Aorta (tissue), 5 donors: ENCODE data around the gene NOTCH2. TPM values are rescaled to one million over a fixed set of nuclear protein-coding genes. Genes with fewer than 3 reads are reported as not detected.
A peak's percentile ranks its signal among the peaks of the same experiment; 100 is the strongest.

Source experiments
- ATAC-seq: fragments of 200-7000 bp; cut with Tn5 transposase; one replicate; pipeline ENCODE4 v1.9.1; 2022; ENCODE audit warnings: moderate library complexity; ENCODE audit not compliant: low FRiP score
- DNase-seq, 2 donors: peaks; one replicate each; pipeline ENCODE4 v3.0.0-alpha.2; 2020
- H3K27ac ChIP-seq, 2 donors: one replicate each; pipeline ENCODE4 v1.5.1; 2013; ENCODE audit warnings: low read length in 2 of 2, mild to moderate bottlenecking in 2 of 2, moderate library complexity in 2 of 2, control low read depth in 1 of 2, inconsistent platforms in 1 of 2, low read depth in 1 of 2
- H3K27me3 ChIP-seq, 2 donors: one replicate each; pipeline ENCODE4 v1.6.1; 2013; ENCODE audit warnings: control low read depth in 1 of 2, low read length in 1 of 2, mild to moderate bottlenecking in 1 of 2, moderate library complexity in 1 of 2; ENCODE audit not compliant: insufficient read depth in 2 of 2, control insufficient read depth in 1 of 2
- H3K36me3 ChIP-seq, 2 donors: one replicate each; pipeline ENCODE4 v1.6.1; 2013; ENCODE audit warnings: control low read depth in 1 of 2, low read length in 1 of 2, mild to moderate bottlenecking in 1 of 2; ENCODE audit not compliant: insufficient read depth in 2 of 2, control insufficient read depth in 1 of 2
- H3K4me1 ChIP-seq, 2 donors: one replicate each; pipeline ENCODE4 v1.6.1; 2013; ENCODE audit warnings: low read length in 2 of 2, control low read depth in 1 of 2, mild to moderate bottlenecking in 1 of 2, moderate library complexity in 1 of 2; ENCODE audit not compliant: insufficient read depth in 2 of 2, control insufficient read depth in 1 of 2
- H3K4me3 ChIP-seq, 2 donors: one replicate each; pipeline ENCODE4 v1.5.1; 2013; ENCODE audit warnings: low read length in 2 of 2, control low read depth in 1 of 2, mild to moderate bottlenecking in 1 of 2
- H3K9me3 ChIP-seq: one replicate; pipeline ENCODE4 v1.6.1; 2013; ENCODE audit warnings: mild to moderate bottlenecking, low read length; ENCODE audit not compliant: control insufficient read depth
- WGBS, 2 donors: extraction: QIAGEN DNeasy Blood & Tissue Kit; methylation state at CpG; one replicate each; pipeline ENCODE4 v1.1.7; 2013; 5-methylcytosine and 5-hydroxymethylcytosine counted together
- intact Hi-C, 2 donors: fragments of 100-400 bp; cut with DNase I; formaldehyde crosslinking; loops; one replicate each; pipeline versions ENCODE4 v1.14.2 to v1.15.0; 2022
- polyA plus RNA-seq, 2 donors: library from polyadenylated mRNA; stranded (reverse); fragments of 200-250 nt; gene quantifications; one replicate each; pipeline ENCODE4 v1.2.3, GENCODE V29; 2013
- total RNA-seq, 2 donors: library from RNA; stranded (reverse); fragmentation: NEBNext Ultra II Directional; extraction: Animal tissue kit (Norgen Biotek cat#: 25700); gene quantifications; one replicate each; pipeline ENCODE4 v1.2.1, GENCODE V29; 2021
- donor health status: healthy with polysubstance abuse.
- donor health status: Bipolar disorder and iron deficiency.
- donor health status: DM: no; HTN: no; CAD: no.
- donor health status: DM: no; HTN: no; CAD: no.
- donor health status: DM: yes; HTN: yes; CAD: no.

NOTCH2 gene
- total and polyA plus RNA-seq, 4 donors: 6.8 to 216 (median 110) TPM

GRCh38 chr1:119893238-119893791, 176.1 kb downstream of the NOTCH2 start:
- Histone ChIP-seq H3K9me3 (no peaks in the 10 kb centered on the region), H3K27ac (no peak overlapping the region), H3K4me1 (no peaks in the 10 kb centered on the region), H3K27me3 (no peaks in the 10 kb centered on the region), H3K36me3 (no peaks in the 10 kb centered on the region), H3K4me3 (no peak overlapping the region)
- 87 to 90% methylated on average over 6 of the region's 6 CpGs for WGBS, 2 donors
- no peak for DNase-seq
- ATAC-seq: no peak
- intact Hi-C loops: no loop called here

GRCh38 chr1:119891386-119891785, 178.1 kb downstream of the NOTCH2 start:
- Histone ChIP-seq H3K27ac (no peak overlapping the region), H3K4me3 (no peak overlapping the region), H3K36me3 (no peaks in the 10 kb centered on the region), H3K4me1 (no peaks in the 10 kb centered on the region), H3K9me3 (peaks cover 4% of the 10 kb centered on the region), H3K27me3 (peaks cover 0 to 1% of the 10 kb centered on the region in 2 donors)
- intact Hi-C loops: no loop called here
- ATAC-seq: no peak
- no peak for DNase-seq
- 86 to 90% methylated on average over 1 of the region's 1 CpG for WGBS, 2 donors

GRCh38 chr1:119888476-119888875, 181.0 kb downstream of the NOTCH2 start:
- ATAC-seq (no peak), DNase-seq (no peak)
- Histone ChIP-seq H3K4me3 (no peak overlapping the region), H3K9me3 (peaks cover 4% of the 10 kb centered on the region), H3K27ac (no peak overlapping the region), H3K36me3 (no peaks in the 10 kb centered on the region), H3K4me1 (peaks cover 0 to 10% of the 10 kb centered on the region in 2 donors), H3K27me3 (peaks cover 0 to 1% of the 10 kb centered on the region in 2 donors)
- intact Hi-C loops: no loop called here

- Histone ChIP-seq H3K27me3 (peaks cover 0 to 1% of the 10 kb centered on the region in 2 donors), H3K27ac (no peak overlapping the region), H3K4me3 (no peak overlapping the region), H3K4me1 (peaks cover 0 to 10% of the 10 kb centered on the region in 2 donors), H3K36me3 (no peaks in the 10 kb centered on the region), H3K9me3 (peaks cover 4% of the 10 kb centered on the region)
- intact Hi-C loops: no loop called here
- DNase-seq (no peak), ATAC-seq (no peak)
These were observed 182.0 kb downstream of the NOTCH2 start for GRCh38 chr1:119887427-119887826.

- Histone ChIP-seq H3K27ac (no peak overlapping the region), H3K9me3 (peaks cover 4% of the 10 kb centered on the region), H3K36me3 (no peaks in the 10 kb centered on the region), H3K27me3 (peaks cover 0 to 1% of the 10 kb centered on the region in 2 donors), H3K4me3 (no peak overlapping the region), H3K4me1 (peaks cover 0 to 10% of the 10 kb centered on the region in 2 donors)
- ATAC-seq (no peak), DNase-seq (peak in 1 of 2 donors; percentile 55)
- 57 to 63% methylated on average over 11 of the region's 11 CpGs for WGBS, 2 donors
- intact Hi-C loops: no loop called here
These were observed 183.3 kb downstream of the NOTCH2 start for GRCh38 chr1:119885903-119886783.

- H3K27me3 ChIP-seq: peaks cover 0 to 1% of the 10 kb centered on the region in 2 donors
- no peaks in the 10 kb centered on the region for H3K36me3 ChIP-seq
- peaks cover 4% of the 10 kb centered on the region for H3K9me3 ChIP-seq
- H3K4me1 ChIP-seq: peaks cover 0 to 10% of the 10 kb centered on the region in 2 donors
- no peak overlapping the region for H3K27ac ChIP-seq
- DNase-seq: no peak
- H3K4me3 ChIP-seq: no peak overlapping the region
- ATAC-seq: no peak
- intact Hi-C loops: no loop called here
- WGBS, 2 donors: 3 to 4% methylated on average over 2 of the region's 2 CpGs
These were observed 184.8 kb downstream of the NOTCH2 start for GRCh38 chr1:119884711-119885110.

GRCh38 chr1:119883826-119884225, 185.6 kb downstream of the NOTCH2 start:
- H3K27me3 ChIP-seq: peaks cover 0 to 1% of the 10 kb centered on the region in 2 donors
- H3K27ac ChIP-seq: no peak overlapping the region
- DNase-seq (no peak), ATAC-seq (no peak)
- no peak overlapping the region for H3K4me3 ChIP-seq
- peaks cover 4% of the 10 kb centered on the region for H3K9me3 ChIP-seq
- 92% methylated on average over 3 of the region's 3 CpGs for WGBS, 2 donors
- intact Hi-C loops: no loop called here
- no peaks in the 10 kb centered on the region for H3K36me3 ChIP-seq
- peaks cover 0 to 10% of the 10 kb centered on the region in 2 donors for H3K4me1 ChIP-seq

GRCh38 chr1:119882132-119883049, 187.1 kb downstream of the NOTCH2 start:
- no peak overlapping the region for H3K27ac ChIP-seq
- no peak overlapping the region for H3K4me3 ChIP-seq
- intact Hi-C loops: no loop called here
- ATAC-seq: peak; percentile 44
- H3K36me3 ChIP-seq: no peaks in the 10 kb centered on the region
- H3K9me3 ChIP-seq: no peaks in the 10 kb centered on the region
- no peak for DNase-seq
- 75 to 77% methylated on average over 5 of the region's 5 CpGs for WGBS, 2 donors
- H3K4me1 ChIP-seq: peaks cover 0 to 10% of the 10 kb centered on the region in 2 donors
- H3K27me3 ChIP-seq: no peaks in the 10 kb centered on the region
